ENCODE data around the gene CACNB4. TPM values are rescaled to one million over a fixed set of nuclear protein-coding genes. Genes with fewer than 3 reads are reported as not detected.

Gene CACNB4
- total RNA-seq, 2 experiments from 2014 or later = 0.06 to 0.76 TPM

DNA sequence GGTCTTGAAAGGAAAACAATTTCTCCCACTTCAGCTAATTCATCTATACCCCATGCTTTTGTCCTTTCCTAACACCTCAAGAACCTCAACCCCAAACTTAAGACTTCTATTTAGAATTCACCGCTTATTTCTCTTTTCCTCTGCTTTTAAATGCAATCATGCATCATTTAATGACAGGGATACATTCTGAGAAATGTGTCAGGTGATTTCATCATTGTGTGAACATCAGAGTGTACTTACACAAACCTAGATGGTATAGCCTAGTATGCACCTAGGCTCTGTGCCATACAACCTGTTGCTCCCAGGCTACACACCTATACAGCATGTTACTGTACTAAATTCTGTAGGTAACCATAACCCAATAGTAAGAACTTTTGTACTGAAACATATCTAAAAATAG lies 293.5 kb downstream of the CACNB4 start:
- intact Hi-C loops (cut with micrococcal nuclease; ENCODE audit: unreplicated experiment) = no loop called here
- Histone ChIP-seq H3K36me3 (ENCODE audit: insufficient read depth, low read length) (peaks cover 90% of the 10 kb centered on the region), H3K4me1 (ENCODE audit: insufficient read depth, low read length, poor library complexity, severe bottlenecking) (peaks cover 12% of the 10 kb centered on the region), H3K27ac (ENCODE audit: low read depth, low read length, poor library complexity, severe bottlenecking) (no peak overlapping the region), H3K79me2 (ENCODE audit: insufficient read depth, low read depth, low read length) (no peaks in the 10 kb centered on the region; the same call in 1 of the 2 replicates), H3K4me2 (ENCODE audit: low read length) (no peak overlapping the region), H2AFZ (ENCODE audit: low read length) (no peak overlapping the region), H4K20me1 (ENCODE audit: insufficient read depth, low read length) (no peaks in the 10 kb centered on the region), H3K4me3 (ENCODE audit: low read depth, low read length, poor library complexity, severe bottlenecking) (no peak overlapping the region), H3K9me2 (ENCODE audit: insufficient read depth, low read length) (no peaks in the 10 kb centered on the region), H3K9me3 (ENCODE audit: low read length) (no peaks in the 10 kb centered on the region)
- CTCF ChIA-PET (ENCODE audit: unreplicated experiment) = no interaction called here
- DNase-seq (ENCODE audit: low spot score) = no peak
- TF ChIP-seq EZH2phosphoT487 (IDR thresholded peaks at IDR 0.05; ENCODE audit: borderline replicate concordance, low read depth, low read length) = no peak
- TF ChIP-seq, protein P1, sequence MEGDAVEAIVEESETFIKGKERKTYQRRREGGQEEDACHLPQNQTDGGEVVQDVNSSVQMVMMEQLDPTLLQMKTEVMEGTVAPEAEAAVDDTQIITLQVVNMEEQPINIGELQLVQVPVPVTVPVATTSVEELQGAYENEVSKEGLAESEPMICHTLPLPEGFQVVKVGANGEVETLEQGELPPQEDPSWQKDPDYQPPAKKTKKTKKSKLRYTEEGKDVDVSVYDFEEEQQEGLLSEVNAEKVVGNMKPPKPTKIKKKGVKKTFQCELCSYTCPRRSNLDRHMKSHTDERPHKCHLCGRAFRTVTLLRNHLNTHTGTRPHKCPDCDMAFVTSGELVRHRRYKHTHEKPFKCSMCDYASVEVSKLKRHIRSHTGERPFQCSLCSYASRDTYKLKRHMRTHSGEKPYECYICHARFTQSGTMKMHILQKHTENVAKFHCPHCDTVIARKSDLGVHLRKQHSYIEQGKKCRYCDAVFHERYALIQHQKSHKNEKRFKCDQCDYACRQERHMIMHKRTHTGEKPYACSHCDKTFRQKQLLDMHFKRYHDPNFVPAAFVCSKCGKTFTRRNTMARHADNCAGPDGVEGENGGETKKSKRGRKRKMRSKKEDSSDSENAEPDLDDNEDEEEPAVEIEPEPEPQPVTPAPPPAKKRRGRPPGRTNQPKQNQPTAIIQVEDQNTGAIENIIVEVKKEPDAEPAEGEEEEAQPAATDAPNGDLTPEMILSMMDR (conservative IDR thresholded peaks at IDR 0.05; ENCODE audit: low read length) = no peak
- no TSS peak for BruUV-seq (replicated peaks)
- POLR2A ChIA-PET = interaction anchor here (1.1 to 1.2 kb wide), 2 partner anchors 17 to 39 kb away, joined by 4 read pairs; no protein-coding TSS in a partner anchor

DNA sequence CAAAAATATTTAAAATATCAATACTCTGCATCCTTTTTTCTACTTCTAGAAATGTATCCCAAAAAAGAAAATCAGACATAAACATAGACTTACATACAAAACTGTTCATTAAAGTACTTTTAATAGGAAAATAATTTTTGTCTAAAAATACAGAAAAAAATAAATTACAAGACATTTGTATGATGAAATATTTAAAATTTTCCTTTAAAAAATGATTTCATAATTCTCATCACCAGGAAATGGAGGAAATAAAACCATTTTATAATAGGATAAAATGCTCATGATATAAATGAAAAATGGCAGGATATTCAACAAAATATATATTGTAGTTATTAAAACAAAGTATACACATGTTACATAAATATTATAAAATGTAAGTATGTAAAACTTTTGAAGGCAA lies 295.0 kb downstream of the CACNB4 start:
- Histone ChIP-seq H2AFZ (ENCODE audit: low read length) (no peak overlapping the region), H3K9me3 (ENCODE audit: low read length) (no peaks in the 10 kb centered on the region), H3K4me1 (ENCODE audit: insufficient read depth, low read length, poor library complexity, severe bottlenecking) (peaks cover 11% of the 10 kb centered on the region), H4K20me1 (ENCODE audit: insufficient read depth, low read length) (no peaks in the 10 kb centered on the region), H3K79me2 (ENCODE audit: insufficient read depth, low read depth, low read length) (no peaks in the 10 kb centered on the region; the same call in 1 of the 2 replicates), H3K4me3 (ENCODE audit: low read depth, low read length, poor library complexity, severe bottlenecking) (no peak overlapping the region), H3K36me3 (ENCODE audit: insufficient read depth, low read length) (peaks cover 84% of the 10 kb centered on the region), H3K4me2 (ENCODE audit: low read length) (no peak overlapping the region), H3K9me2 (ENCODE audit: insufficient read depth, low read length) (no peaks in the 10 kb centered on the region), H3K27ac (ENCODE audit: low read depth, low read length, poor library complexity, severe bottlenecking) (no peak overlapping the region)
- TF ChIP-seq EZH2phosphoT487 (IDR thresholded peaks at IDR 0.05; ENCODE audit: borderline replicate concordance, low read depth, low read length) = no peak
- intact Hi-C loops (cut with micrococcal nuclease; ENCODE audit: unreplicated experiment) = no loop called here
- no peak for DNase-seq (ENCODE audit: low spot score)
- BruUV-seq (replicated peaks) = no TSS peak
- CTCF ChIA-PET (ENCODE audit: unreplicated experiment) = no interaction called here
- POLR2A ChIA-PET = interaction anchor here (0.7 to 1.1 kb wide), 2 partner anchors 11 to 27 kb away, joined by 3 to 4 read pairs; no protein-coding TSS in a partner anchor

DNA sequence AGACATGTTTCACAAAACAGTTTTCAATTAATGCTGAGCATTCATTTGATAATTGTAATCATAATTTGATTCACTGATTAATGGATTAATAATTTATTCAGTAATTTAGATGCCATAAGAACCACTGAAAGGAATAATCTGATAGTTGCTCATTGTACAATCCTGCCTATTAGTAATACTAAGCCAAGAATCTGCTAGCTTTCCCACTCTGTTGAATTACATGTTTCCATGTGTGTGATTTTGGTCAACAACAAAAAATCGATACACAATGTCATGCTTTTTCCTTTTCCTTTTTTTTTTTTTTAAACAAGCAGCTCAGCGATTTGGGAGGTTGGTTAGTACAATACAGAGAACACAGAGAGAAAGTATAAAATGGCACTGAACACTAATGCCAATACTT lies 296.5 kb downstream of the CACNB4 start:
- Histone ChIP-seq H4K20me1 (ENCODE audit: insufficient read depth, low read length) (no peaks in the 10 kb centered on the region), H3K27ac (ENCODE audit: low read depth, low read length, poor library complexity, severe bottlenecking) (no peak overlapping the region), H2AFZ (ENCODE audit: low read length) (no peak overlapping the region), H3K4me1 (ENCODE audit: insufficient read depth, low read length, poor library complexity, severe bottlenecking) (peaks cover 7% of the 10 kb centered on the region), H3K79me2 (ENCODE audit: insufficient read depth, low read depth, low read length) (no peaks in the 10 kb centered on the region), H3K9me2 (ENCODE audit: insufficient read depth, low read length) (no peaks in the 10 kb centered on the region), H3K4me2 (ENCODE audit: low read length) (no peak overlapping the region), H3K9me3 (ENCODE audit: low read length) (no peaks in the 10 kb centered on the region), H3K36me3 (ENCODE audit: insufficient read depth, low read length) (peaks cover 69% of the 10 kb centered on the region), H3K4me3 (ENCODE audit: low read depth, low read length, poor library complexity, severe bottlenecking) (no peak overlapping the region)
- ChIA-PET POLR2A (interaction anchor here (0.7 to 1.2 kb wide), 3 partner anchors 9 to 32 kb away, joined by 3 to 5 read pairs (median 3); partner anchors contain the start of gene ARL5A), CTCF (ENCODE audit: unreplicated experiment) (interaction anchor here (0.6 kb wide), 1 partner anchor 14 kb away, joined by 3 read pairs; no protein-coding TSS in a partner anchor)
- TSS peak; percentile 39 for BruUV-seq (replicated peaks)
- DNase-seq (ENCODE audit: low spot score) = no peak
- TF ChIP-seq EZH2phosphoT487 (IDR thresholded peaks at IDR 0.05; ENCODE audit: borderline replicate concordance, low read depth, low read length) = no peak
- TF ChIP-seq, protein P1 (conservative IDR thresholded peaks at IDR 0.05; ENCODE audit: low read length) = no peak
- intact Hi-C loops (cut with micrococcal nuclease; ENCODE audit: unreplicated experiment) = no loop called here

Measured in OCI-LY7 (cell line).